Stimulated activated CD8-positive, alpha-beta memory T cell treated with anti-CD3 and anti-CD28 coated beads, Interleukin-12 subunit alpha, Interleukin-12 subunit beta, amount 100 ng/mL, for 24 hours (primary cell): ENCODE results near the gene FTCDNL1.

ENCODE experiments used
- DNase-seq: peaks from one replicate; pipeline ENCODE4 v3.0.0-alpha.2; 2020; ENCODE audit errors: extremely low read depth

The FTCDNL1 gene

GRCh38 chr2:199850718-199851500, at the start of gene FTCDNL1:
Gene FTCDNL1 (minus strand): TSS chr2:199851192. CDS start chr2:199848962, 2,230 bp downstream.
- peak; percentile 40 for DNase-seq

- no peak for DNase-seq
Measured at GRCh38 chr2:199896617-199897016, 45.6 kb upstream of the FTCDNL1 start.

DNA sequence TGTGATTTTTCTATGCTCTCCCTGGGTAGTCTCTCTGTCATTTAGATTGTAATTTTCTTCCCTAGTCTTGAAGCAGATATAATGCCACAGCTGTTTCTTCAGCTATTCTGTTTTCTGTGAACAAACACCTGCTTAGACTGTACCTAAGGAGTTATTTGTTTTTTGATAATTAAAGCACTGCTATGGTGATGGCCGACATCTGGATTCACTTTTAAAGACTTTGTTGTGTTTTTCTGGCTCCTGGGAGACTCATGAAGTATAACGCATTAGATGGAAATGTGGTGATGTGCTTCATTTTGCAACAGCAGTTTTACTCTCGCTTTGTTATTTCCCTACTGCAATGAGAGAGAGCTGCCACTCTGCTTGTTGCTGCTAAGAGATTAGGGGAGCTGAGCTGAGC, 44.4 kb upstream of the FTCDNL1 start:
- no peak for DNase-seq

DNA sequence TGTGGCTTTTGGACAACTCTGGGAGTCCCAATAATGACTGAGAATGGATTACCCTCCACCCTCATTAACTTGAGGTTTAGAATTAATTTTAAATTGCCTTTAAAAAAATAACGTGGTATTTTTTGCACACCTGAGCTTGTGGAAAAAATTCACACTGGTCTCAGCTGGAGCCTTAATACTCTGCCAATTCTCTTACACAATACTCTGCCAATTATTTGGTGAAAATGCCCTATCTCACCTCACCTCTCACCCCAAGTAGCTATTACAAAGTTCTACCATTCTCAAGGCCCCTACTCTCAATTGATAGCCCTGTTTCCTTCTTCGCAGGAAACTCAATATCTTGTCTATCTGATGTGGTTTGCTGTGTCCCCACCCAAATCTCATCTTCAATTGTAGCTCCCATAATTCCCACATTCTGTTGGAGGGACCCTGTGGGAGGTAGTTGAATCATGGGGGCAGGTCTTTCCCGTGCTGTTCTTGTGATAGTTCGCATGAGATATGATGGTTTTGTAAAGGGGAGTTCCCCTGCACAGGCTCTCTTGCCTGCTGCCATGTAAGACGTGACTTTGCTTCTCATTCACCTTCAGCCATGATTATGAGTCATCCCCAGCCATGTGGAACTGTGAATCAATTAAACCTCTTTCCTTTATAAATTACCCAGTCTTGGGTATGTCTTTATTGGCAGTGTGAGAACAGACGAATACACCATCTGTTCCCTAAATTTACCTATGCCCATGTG, 32.7 kb upstream of the FTCDNL1 start:
- DNase-seq = no peak

DNA sequence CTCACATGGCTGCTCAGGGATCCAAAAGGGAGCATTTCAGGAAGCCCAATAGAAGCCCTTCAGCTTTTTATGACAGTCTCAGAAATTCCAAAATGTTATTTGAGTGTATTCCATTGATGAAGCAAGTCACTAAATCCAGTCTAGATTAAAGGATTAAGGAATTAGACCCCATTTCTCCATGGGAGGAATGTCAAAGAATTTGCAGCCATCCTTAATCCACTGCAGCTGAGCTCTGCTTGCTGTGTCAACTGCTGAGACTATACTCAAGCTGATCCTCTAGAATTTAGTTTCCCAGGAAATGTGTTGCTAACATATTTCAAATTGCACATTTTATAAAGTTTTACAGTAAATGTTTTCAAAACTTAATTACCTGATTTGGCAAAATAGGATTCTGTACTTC, 31.7 kb upstream of the FTCDNL1 start:
- no peak for DNase-seq

DNA sequence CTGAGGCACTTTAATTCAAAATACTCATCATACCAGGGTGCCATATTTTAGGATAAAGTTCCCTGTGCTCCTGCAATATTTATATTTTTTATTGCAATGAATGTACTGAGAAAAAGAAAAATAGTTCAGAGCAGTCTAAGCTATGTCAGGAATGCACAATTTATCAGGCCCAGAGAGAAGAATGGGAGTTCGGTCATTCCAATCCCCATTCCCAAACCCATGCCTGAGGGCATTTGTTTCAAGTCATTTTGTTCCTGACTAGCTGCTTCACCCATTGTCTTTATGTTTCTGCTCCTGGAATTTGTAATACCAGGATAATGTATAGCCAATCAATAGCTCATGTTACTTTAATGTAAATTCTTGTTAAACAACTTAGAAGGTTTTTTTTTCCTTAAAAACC, 24.4 kb upstream of the FTCDNL1 start:
- no peak for DNase-seq

DNA sequence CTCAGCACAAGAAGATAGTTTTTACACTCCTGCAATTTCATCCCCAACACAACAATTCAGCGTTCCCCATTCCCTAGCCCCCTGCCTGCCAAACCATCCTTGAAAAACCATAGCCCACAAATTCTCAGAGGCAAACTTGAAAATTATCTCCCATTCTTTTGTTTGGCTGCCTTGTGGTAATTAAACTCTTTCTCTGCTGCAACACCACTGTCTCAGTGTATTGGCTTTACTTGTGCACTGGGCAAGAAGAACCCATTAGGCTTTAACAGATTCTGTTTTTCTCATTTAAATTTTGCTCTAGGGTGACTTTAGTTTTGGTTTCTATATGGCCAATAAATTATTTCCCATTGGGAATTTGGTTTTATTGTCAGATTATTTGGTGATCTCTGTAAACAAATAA, 23.2 kb upstream of the FTCDNL1 start:
- DNase-seq = no peak

DNA sequence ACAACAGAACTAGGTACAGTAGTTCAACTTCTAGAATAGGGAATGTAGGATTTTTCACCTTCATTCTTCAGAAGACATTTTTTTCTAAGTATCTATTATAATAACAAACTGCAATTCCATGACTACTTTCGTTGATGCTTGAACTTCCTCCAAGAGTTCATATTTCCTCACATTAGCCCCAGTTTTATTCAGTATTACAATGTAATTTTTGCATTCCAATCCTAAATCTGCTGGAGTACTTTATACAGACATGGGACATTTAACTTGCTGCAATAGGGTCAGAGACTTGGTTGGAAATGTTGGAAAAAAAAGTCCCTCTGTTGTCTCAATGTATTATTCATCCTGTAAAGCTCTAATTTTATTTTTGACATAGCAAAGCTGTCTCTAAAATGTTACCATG, 19.6 kb upstream of the FTCDNL1 start:
- DNase-seq = no peak

- no peak for DNase-seq
Measured at GRCh38 chr2:199869653-199870052, 18.7 kb upstream of the FTCDNL1 start.

- no peak for DNase-seq
Measured at GRCh38 chr2:199869227-199869541, 18.2 kb upstream of the FTCDNL1 start.

- DNase-seq = no peak
Measured at GRCh38 chr2:199868431-199869226, 17.6 kb upstream of the FTCDNL1 start.

DNA sequence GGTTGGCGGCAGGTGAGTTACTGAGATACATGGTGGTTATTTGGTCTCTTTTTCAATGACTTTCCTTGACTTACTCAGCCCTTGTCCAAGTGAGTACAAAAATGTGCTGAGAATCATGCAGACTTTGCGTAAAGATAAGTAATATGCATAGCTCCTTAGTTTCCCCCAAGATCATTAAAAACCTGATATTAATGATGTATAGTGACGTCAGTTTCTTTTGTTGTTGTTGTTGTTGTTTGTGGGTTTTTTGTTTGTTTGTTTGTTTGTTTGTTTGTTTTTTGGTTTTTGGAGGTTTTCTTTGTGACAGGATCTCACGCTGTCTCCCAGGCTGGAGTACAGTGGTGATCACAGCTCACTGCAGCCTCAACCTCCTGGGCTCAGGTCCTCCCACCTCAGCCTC, 14.9 kb upstream of the FTCDNL1 start:
- no peak for DNase-seq

GRCh38 chr2:199862788-199863187, 11.8 kb upstream of the FTCDNL1 start:
- no peak for DNase-seq

- no peak for DNase-seq
Measured at GRCh38 chr2:199861132-199861774, 10.3 kb upstream of the FTCDNL1 start.

DNA sequence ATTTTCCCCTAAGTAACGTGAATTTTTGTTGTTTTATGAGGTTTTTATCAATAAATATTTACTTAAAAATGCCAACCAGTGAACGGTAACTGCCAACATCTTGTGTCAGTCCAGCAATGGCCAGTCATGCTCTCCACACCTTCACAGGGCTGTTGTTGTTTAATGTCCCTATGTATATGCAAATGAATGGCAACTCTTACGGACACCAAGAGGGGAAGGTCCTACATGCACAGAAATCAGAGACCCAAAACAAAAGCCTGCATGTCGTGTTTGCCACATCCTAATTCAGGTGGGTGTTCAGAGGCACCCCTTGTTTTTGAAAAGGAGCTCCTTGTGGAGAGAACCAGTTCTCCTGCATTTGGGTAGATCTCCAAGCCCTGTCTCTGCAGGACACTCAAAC, 4.8 kb upstream of the FTCDNL1 start:
- DNase-seq = no peak

DNA sequence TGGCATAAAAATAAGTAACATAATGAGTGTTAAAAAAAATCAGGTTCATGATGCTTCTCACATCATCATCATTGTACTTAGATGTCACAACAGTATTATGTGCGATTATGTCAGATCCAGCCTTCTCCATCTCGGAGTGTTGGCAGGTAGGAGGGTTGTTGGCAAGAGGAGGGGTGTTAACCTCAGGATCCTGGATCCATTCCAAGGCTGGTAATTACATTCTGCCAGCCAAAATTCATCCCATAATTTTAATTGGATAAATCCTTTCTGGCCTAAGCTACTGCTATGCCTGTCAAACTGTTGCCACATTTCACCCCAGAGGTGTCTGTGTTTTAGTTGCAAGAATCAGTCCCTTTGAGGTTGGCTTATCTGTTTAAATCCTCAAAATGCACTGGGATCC, 891 bp upstream of the FTCDNL1 start:
- DNase-seq = no peak

DNA sequence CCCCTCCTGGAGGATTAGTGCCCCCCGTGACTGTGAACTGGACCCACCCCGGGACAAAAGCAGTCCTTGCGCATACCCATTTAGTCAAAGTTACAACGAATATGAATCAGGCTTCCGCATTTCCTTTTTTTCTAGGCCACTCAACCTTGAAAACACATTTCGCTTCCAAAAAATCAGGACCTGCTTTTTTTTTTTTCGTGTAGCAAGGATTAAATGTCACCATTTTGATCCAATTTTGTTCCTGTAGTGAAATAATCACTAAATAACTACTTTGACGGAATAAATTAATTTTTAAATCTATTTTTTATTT, 464 bp upstream of the FTCDNL1 start:
- DNase-seq = no peak

GRCh38 chr2:199850218-199850717, 724 bp downstream of the FTCDNL1 start:
- no peak for DNase-seq

DNA sequence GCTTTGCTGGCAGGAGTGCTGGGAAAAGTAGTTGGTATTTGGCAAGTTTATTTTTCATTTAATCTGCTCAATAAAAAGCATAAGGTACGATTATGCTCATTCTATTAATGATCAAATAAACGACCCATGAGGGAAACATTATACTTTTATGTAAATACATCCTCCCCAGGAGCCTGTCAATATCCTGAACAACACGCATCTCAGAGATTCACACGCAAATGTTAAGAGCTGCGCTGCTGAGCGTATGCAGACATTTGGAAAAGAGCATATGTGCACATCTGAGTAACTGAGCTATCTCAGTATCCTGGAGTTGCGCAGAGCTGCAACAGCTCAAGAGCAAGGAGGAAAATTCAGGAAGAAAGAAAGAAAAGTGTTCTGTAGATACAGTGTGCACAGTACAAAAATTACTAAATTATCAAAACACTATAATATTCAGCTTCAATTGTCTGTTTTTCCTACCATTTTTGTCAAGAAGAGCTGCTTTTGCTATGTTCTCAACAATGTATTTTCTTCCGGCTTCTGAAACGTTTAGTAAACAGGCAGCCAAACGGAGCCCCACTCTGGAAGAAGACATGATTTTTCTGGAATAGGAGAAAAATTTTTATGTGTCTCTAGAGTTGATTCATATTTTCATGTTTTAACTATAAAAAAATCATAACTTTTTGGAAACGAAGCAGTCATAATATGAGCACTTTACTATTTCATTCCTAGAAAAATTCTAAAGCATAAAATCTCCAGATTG, 2.4 kb downstream of the FTCDNL1 start:
- DNase-seq = no peak

- DNase-seq = no peak
Measured at GRCh38 chr2:199847181-199847864, 3.7 kb downstream of the FTCDNL1 start.
